GM12801 (cell line): ENCODE measurements around the gene SLC50A1.

Experiments used
- TF ChIP-seq, protein P1 (sequence below): IDR thresholded peaks from one replicate; pipeline ENCODE4 v1.5.1; 2011; ENCODE audit warnings: control low read depth; ENCODE audit not compliant: insufficient read length; ENCODE audit errors: extremely low read depth

SLC50A1 gene

GRCh38 chr1:155131856-155132255 is 3.8 kb upstream of the SLC50A1 start:
- TF ChIP-seq, protein P1, sequence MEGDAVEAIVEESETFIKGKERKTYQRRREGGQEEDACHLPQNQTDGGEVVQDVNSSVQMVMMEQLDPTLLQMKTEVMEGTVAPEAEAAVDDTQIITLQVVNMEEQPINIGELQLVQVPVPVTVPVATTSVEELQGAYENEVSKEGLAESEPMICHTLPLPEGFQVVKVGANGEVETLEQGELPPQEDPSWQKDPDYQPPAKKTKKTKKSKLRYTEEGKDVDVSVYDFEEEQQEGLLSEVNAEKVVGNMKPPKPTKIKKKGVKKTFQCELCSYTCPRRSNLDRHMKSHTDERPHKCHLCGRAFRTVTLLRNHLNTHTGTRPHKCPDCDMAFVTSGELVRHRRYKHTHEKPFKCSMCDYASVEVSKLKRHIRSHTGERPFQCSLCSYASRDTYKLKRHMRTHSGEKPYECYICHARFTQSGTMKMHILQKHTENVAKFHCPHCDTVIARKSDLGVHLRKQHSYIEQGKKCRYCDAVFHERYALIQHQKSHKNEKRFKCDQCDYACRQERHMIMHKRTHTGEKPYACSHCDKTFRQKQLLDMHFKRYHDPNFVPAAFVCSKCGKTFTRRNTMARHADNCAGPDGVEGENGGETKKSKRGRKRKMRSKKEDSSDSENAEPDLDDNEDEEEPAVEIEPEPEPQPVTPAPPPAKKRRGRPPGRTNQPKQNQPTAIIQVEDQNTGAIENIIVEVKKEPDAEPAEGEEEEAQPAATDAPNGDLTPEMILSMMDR, result no peak

- TF ChIP-seq, protein P1, result no peak
Measured at GRCh38 chr1:155133799-155134281, 1.8 kb upstream of the SLC50A1 start.

DNA sequence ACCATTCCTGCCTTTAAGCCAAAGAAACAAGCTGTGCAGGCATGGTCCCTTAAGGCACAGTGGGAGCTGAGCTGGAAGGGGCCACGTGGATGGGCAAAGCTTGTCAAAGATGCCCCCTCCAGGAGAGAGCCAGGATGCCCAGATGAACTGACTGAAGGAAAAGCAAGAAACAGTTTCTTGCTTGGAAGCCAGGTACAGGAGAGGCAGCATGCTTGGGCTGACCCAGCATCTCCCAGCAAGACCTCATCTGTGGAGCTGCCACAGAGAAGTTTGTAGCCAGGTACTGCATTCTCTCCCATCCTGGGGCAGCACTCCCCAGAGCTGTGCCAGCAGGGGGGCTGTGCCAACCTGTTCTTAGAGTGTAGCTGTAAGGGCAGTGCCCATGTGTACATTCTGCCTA is 1.3 kb upstream of the SLC50A1 start:
- TF ChIP-seq, protein P1, result no peak

GRCh38 chr1:155134880-155135414 is 705 bp upstream of the SLC50A1 start:
- TF ChIP-seq, protein P1, result no peak

DNA sequence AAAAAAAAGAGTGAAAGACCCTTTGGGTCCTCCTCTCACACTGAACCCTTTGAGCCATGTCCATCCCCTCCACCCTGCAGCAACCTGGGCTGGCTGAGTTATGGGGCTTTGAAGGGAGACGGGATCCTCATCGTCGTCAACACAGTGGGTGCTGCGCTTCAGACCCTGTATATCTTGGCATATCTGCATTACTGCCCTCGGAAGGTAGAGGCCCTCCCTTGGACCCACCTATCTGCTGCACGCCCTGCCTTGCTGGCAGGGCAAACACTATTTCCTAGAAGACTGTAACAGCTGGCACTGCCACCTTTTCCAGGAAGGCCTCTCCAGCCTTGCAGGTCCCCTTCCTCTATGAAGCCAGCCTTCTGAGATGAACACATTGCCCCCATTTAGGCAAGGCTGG is 1.1 kb downstream of the SLC50A1 start:
- TF ChIP-seq, protein P1, result no peak

GRCh38 chr1:155137154-155137949 is 1.7 kb downstream of the SLC50A1 start:
- TF ChIP-seq, protein P1, result no peak

GRCh38 chr1:155139895-155140629 is 4.4 kb downstream of the SLC50A1 start, which contains the start of gene DPM3:
TSS of gene DPM3 (minus strand) at chr1:155140531. CDS start at chr1:155140240, 291 bp downstream.
- TF ChIP-seq, protein P1, result no peak
